ENCODE measurements around the gene ARHGAP21. TPM values are rescaled to one million over a fixed set of nuclear protein-coding genes. Genes with fewer than 3 reads are reported as not detected.

ARHGAP21 gene
- total RNA-seq, 1 experiment from 2014 or later, result 45.8 TPM

DNA sequence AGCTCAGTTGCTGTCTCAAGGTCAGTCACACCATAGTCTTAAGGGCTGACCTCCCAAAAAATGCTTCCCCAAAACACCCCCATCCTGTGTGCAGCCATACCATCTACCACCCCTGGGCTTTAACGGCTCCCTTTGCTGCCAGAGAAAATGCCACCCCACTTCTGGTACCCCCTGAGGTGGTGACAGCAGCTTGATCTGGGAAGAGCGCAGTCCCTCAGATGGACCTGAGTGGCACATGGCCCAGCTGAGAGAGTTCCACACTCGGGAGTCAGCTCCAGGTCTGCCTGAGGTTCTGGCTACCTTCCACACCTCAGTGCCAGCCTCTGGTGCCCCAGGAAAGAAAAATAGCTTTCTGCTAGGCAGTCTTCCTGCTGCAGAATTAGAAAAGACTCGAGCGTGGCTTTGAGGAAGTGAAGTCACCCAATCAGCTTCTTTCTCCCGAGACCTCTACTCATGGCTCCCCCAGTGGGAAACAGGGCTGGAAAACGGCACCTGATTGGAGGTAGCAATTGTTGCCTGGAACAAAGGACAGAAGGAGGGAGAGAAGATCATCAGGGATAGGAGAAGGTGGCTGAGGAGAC is 151.7 kb downstream of the ARHGAP21 start:
- no TSS peak for BruUV-seq (replicated peaks)
- Histone ChIP-seq H3K4me3 (ENCODE audit: low read depth in 2 of 2, low read length in 2 of 2) (no peak overlapping the region), H3K27me3 (ENCODE audit: control insufficient read depth, insufficient read depth, low read length) (no peaks in the 10 kb centered on the region), H3K36me3 (ENCODE audit: control insufficient read depth, insufficient read depth, low read length) (no peaks in the 10 kb centered on the region), H3K27ac (ENCODE audit: low read length) (no peak overlapping the region), H3K4me1 (ENCODE audit: control insufficient read depth, insufficient read depth, low read length) (no peaks in the 10 kb centered on the region), H3K9me3 (ENCODE audit: control insufficient read depth, insufficient read depth, low read depth, low read length) (no peaks in the 10 kb centered on the region)
- POLR2A ChIA-PET, result no interaction called here
- in situ Hi-C loops (cut with HindIII; ENCODE audit: low pct_unique_long_range_greater_than_20kb, low sequenced_read_pairs) (no loop called here), intact Hi-C loops (cut with micrococcal nuclease; ENCODE audit: unreplicated experiment) (no loop called here)
- TF ChIP-seq POLR2AphosphoS5 (IDR thresholded peaks at IDR 0.05; ENCODE audit: low read depth, low read length) (no peak), SIN3A (IDR thresholded peaks at IDR 0.05; ENCODE audit: borderline replicate concordance, insufficient read depth, low read depth, low read length) (no peak), TCF7L2 (IDR thresholded peaks at IDR 0.05; ENCODE audit: low read depth, low read length) (no peak)
- TF ChIP-seq, protein P1, sequence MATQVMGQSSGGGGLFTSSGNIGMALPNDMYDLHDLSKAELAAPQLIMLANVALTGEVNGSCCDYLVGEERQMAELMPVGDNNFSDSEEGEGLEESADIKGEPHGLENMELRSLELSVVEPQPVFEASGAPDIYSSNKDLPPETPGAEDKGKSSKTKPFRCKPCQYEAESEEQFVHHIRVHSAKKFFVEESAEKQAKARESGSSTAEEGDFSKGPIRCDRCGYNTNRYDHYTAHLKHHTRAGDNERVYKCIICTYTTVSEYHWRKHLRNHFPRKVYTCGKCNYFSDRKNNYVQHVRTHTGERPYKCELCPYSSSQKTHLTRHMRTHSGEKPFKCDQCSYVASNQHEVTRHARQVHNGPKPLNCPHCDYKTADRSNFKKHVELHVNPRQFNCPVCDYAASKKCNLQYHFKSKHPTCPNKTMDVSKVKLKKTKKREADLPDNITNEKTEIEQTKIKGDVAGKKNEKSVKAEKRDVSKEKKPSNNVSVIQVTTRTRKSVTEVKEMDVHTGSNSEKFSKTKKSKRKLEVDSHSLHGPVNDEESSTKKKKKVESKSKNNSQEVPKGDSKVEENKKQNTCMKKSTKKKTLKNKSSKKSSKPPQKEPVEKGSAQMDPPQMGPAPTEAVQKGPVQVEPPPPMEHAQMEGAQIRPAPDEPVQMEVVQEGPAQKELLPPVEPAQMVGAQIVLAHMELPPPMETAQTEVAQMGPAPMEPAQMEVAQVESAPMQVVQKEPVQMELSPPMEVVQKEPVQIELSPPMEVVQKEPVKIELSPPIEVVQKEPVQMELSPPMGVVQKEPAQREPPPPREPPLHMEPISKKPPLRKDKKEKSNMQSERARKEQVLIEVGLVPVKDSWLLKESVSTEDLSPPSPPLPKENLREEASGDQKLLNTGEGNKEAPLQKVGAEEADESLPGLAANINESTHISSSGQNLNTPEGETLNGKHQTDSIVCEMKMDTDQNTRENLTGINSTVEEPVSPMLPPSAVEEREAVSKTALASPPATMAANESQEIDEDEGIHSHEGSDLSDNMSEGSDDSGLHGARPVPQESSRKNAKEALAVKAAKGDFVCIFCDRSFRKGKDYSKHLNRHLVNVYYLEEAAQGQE (IDR thresholded peaks at IDR 0.05; ENCODE audit: insufficient read depth in 1 of 2, low read depth in 2 of 2, low read length in 1 of 2), result no peak
- TF ChIP-seq, protein P2, sequence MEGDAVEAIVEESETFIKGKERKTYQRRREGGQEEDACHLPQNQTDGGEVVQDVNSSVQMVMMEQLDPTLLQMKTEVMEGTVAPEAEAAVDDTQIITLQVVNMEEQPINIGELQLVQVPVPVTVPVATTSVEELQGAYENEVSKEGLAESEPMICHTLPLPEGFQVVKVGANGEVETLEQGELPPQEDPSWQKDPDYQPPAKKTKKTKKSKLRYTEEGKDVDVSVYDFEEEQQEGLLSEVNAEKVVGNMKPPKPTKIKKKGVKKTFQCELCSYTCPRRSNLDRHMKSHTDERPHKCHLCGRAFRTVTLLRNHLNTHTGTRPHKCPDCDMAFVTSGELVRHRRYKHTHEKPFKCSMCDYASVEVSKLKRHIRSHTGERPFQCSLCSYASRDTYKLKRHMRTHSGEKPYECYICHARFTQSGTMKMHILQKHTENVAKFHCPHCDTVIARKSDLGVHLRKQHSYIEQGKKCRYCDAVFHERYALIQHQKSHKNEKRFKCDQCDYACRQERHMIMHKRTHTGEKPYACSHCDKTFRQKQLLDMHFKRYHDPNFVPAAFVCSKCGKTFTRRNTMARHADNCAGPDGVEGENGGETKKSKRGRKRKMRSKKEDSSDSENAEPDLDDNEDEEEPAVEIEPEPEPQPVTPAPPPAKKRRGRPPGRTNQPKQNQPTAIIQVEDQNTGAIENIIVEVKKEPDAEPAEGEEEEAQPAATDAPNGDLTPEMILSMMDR (IDR thresholded peaks at IDR 0.05), result no peak
- ATAC-seq, result no peak
- CTCF ChIA-PET, result no interaction called here
- DNase-seq (ENCODE audit: low read depth, low spot score), result no peak

DNA sequence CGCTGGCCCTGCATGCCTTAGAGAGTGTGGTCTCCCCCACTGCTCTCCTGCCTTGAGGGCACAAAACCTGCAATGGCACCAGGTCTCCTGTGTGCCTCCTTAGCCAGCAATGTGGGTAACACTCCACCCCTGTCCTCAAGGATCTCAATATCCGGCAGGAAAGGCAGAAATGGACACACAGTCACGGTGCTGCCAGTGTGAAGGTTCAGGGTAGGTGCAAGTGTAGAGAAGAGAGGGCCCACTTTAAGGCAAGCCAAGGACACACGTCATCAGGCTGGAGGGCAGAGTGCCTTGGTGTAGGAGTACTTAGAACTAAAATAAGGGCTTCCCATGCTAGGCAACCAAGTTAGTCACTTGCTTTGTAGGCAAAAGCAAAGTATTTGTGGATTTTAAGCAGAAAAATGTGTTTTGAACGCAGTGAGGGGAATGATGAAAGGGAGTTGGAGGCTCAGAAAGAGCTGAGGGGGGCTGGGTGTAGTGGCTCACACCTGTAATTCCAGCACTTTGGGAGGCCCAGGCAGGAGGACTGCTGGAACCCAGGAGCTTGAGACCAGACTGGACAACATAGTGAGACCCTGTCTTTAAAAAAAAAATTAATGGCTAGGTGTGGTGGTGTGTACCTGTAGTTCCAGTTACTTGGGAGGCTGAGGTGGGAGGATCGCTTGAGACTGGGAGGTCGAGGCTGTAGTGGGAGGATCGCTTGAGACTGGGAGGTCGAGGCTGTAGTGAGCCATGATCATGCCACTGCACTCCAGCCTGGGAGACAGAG is 152.8 kb downstream of the ARHGAP21 start:
- ATAC-seq, result no peak
- TF ChIP-seq SIN3A (IDR thresholded peaks at IDR 0.05; ENCODE audit: borderline replicate concordance, insufficient read depth, low read depth, low read length) (no peak), POLR2AphosphoS5 (IDR thresholded peaks at IDR 0.05; ENCODE audit: low read depth, low read length) (no peak), TCF7L2 (IDR thresholded peaks at IDR 0.05; ENCODE audit: low read depth, low read length) (no peak)
- TF ChIP-seq, protein P1 (IDR thresholded peaks at IDR 0.05; ENCODE audit: insufficient read depth in 1 of 2, low read depth in 2 of 2, low read length in 1 of 2), result no peak
- TF ChIP-seq, protein P2 (IDR thresholded peaks at IDR 0.05), result no peak
- Histone ChIP-seq H3K27ac (ENCODE audit: low read length) (no peak overlapping the region), H3K4me3 (ENCODE audit: low read depth in 2 of 2, low read length in 2 of 2) (no peak overlapping the region), H3K36me3 (ENCODE audit: control insufficient read depth, insufficient read depth, low read length) (no peaks in the 10 kb centered on the region), H3K9me3 (ENCODE audit: control insufficient read depth, insufficient read depth, low read depth, low read length) (no peaks in the 10 kb centered on the region), H3K27me3 (ENCODE audit: control insufficient read depth, insufficient read depth, low read length) (0 out of 2 replicates have a peak, but pooled peaks cover 2% of the 10 kb centered on the region), H3K4me1 (ENCODE audit: control insufficient read depth, insufficient read depth, low read length) (no peaks in the 10 kb centered on the region)
- DNase-seq (ENCODE audit: low read depth, low spot score), result no peak
- ChIA-PET CTCF (no interaction called here), POLR2A (no interaction called here)
- intact Hi-C loops (cut with micrococcal nuclease; ENCODE audit: unreplicated experiment) (no loop called here), in situ Hi-C loops (cut with HindIII; ENCODE audit: low pct_unique_long_range_greater_than_20kb, low sequenced_read_pairs) (no loop called here)
- BruUV-seq (replicated peaks), result no TSS peak
